NCI-H82 treated with DMSO at 0.1 percent for 48 hours (cell line): ENCODE data around the gene PTPN13.

ENCODE experiments used
- DNase-seq: peaks from one replicate; lab custom pipeline; 2025; ENCODE audit not compliant: unreplicated experiment; lab: John Stamatoyannopoulos, UW

PTPN13 gene

GRCh38 chr4:86848732-86849619, 254.9 kb downstream of the PTPN13 start, which contains the start of gene SLC10A6:
Gene SLC10A6 (minus strand): TSS chr4:86849384. CDS start chr4:86849115, 269 bp downstream.
- DNase-seq: no peak

GRCh38 chr4:86853209-86853608, 259.1 kb downstream of the PTPN13 start:
- DNase-seq: no peak

- DNase-seq: no peak
Observed at GRCh38 chr4:86855572-86855971, 261.5 kb downstream of the PTPN13 start.

DNA sequence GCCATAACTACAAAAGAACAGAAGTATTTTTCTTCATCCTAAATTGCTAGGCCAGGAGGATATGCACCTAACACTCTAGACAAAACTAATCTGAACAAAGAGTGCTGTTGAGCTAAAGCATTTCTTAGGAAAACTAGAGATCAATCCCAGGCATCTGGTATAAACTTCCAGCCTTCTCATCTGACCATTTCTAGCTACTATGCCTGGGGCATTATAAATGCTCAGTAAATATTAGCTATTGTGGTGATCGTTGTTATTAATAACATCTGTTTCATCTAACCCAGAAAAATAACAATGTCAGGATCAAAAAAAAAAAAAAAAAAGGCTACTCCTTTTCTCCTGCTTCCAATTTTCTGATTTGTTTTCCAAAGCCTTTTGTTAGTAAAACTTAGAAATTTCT, 262.8 kb downstream of the PTPN13 start:
- DNase-seq: no peak

GRCh38 chr4:86857341-86858052, 263.4 kb downstream of the PTPN13 start:
- DNase-seq: no peak
